ENCODE data around the gene PLGRKT. TPM values are rescaled to one million over a fixed set of nuclear protein-coding genes. Genes with fewer than 3 reads are reported as not detected.

The PLGRKT gene
- total RNA-seq, 1 experiment from 2014 or later = 15.1 TPM

DNA sequence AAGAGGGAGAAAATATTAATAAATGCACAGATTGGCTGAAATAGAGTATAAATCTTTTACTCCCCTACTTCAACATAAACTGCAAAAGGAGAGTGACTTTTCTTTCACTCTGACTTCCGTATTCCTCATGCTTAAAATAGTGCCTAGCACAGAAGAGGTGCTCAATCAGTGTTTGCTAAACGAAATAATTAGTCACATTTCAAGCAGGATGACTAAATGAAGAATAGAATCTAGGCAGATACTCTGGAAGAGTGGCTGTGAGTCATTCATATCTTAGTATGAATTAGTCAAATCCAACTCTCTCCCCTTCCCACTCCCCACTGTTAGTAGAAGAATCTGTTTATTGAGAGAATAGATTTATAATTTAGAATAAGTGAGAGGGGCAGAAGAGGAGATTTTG, 17.5 kb upstream of the PLGRKT start:
- intact Hi-C loops (cut with micrococcal nuclease; ENCODE audit: unreplicated experiment) = no loop called here
- peaks cover 5% of the 10 kb centered on the region for H3K36me3 Mint-ChIP-seq (ENCODE audit: insufficient read depth, unreplicated experiment)
- TF ChIP-seq, protein P1, sequence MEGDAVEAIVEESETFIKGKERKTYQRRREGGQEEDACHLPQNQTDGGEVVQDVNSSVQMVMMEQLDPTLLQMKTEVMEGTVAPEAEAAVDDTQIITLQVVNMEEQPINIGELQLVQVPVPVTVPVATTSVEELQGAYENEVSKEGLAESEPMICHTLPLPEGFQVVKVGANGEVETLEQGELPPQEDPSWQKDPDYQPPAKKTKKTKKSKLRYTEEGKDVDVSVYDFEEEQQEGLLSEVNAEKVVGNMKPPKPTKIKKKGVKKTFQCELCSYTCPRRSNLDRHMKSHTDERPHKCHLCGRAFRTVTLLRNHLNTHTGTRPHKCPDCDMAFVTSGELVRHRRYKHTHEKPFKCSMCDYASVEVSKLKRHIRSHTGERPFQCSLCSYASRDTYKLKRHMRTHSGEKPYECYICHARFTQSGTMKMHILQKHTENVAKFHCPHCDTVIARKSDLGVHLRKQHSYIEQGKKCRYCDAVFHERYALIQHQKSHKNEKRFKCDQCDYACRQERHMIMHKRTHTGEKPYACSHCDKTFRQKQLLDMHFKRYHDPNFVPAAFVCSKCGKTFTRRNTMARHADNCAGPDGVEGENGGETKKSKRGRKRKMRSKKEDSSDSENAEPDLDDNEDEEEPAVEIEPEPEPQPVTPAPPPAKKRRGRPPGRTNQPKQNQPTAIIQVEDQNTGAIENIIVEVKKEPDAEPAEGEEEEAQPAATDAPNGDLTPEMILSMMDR (IDR thresholded peaks at IDR 0.05; ENCODE audit: unreplicated experiment) = no peak
- peaks cover 10% of the 10 kb centered on the region for H3K4me1 Mint-ChIP-seq (ENCODE audit: low read depth, unreplicated experiment)
- no peaks in the 10 kb centered on the region for H3K9me3 Mint-ChIP-seq (ENCODE audit: low read depth, unreplicated experiment)
- H3K27me3 Mint-ChIP-seq (ENCODE audit: unreplicated experiment) = no peaks in the 10 kb centered on the region
- H3K4me3 Mint-ChIP-seq (ENCODE audit: low read depth, unreplicated experiment) = no peak overlapping the region
- BruUV-seq (replicated peaks) = no TSS peak
- no peak overlapping the region for H3K27ac Mint-ChIP-seq (ENCODE audit: unreplicated experiment)
- CTCF ChIA-PET = no interaction called here
- DNase-seq = no peak

DNA sequence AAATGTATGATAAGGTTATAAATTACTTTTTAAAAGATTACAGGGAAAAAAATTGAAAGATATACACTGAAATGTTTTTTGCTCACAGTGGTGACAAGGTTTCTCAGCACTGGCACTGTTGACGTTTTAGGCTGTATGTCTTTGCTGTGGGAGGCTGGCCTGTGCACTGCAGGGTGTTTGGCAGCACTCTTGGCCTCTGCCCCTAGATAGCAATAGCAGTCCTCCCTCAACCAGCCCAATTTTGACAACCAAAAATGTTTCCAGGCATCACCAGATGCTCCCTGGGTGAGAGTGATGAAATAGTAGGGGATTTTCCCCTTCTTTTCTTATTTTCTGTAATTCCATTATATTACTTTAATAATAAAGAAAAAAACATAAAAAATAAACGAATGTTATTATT, 15.9 kb upstream of the PLGRKT start:
- Mint-ChIP-seq H3K4me3 (ENCODE audit: low read depth, unreplicated experiment) (no peak overlapping the region), H3K9me3 (ENCODE audit: low read depth, unreplicated experiment) (no peaks in the 10 kb centered on the region), H3K27me3 (ENCODE audit: unreplicated experiment) (no peaks in the 10 kb centered on the region), H3K36me3 (ENCODE audit: insufficient read depth, unreplicated experiment) (peaks cover 7% of the 10 kb centered on the region), H3K4me1 (ENCODE audit: low read depth, unreplicated experiment) (peaks cover 16% of the 10 kb centered on the region), H3K27ac (ENCODE audit: unreplicated experiment) (no peak overlapping the region)
- TF ChIP-seq, protein P1 (IDR thresholded peaks at IDR 0.05; ENCODE audit: unreplicated experiment) = no peak
- CTCF ChIA-PET = no interaction called here
- intact Hi-C loops (cut with micrococcal nuclease; ENCODE audit: unreplicated experiment) = loop anchor here (5.0 kb wide), 1 partner anchor 264 kb away; no protein-coding TSS in a partner anchor
- BruUV-seq (replicated peaks) = no TSS peak
- DNase-seq = no peak

DNA sequence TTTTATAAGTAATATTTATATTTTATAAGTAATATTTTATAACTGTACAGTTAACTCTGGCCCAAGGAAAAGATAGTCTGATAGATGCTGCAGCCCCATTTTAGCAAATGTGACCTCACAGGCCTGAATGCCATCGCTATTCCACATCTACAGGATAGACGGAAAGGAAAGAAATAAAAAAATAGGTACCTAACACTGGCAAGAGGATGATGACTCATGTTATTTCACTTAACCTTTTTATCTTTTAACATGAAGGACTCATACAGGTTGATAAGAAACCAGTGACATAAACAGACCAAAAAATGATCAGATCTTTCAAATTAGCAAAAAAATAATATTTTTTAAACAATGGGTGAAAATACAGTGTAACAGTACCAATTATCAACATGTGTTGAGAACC, 15.3 kb upstream of the PLGRKT start:
- intact Hi-C loops (cut with micrococcal nuclease; ENCODE audit: unreplicated experiment) = loop anchor here (5.0 kb wide), 1 partner anchor 264 kb away; no protein-coding TSS in a partner anchor
- Mint-ChIP-seq H3K27ac (ENCODE audit: unreplicated experiment) (no peak overlapping the region), H3K9me3 (ENCODE audit: low read depth, unreplicated experiment) (no peaks in the 10 kb centered on the region), H3K4me1 (ENCODE audit: low read depth, unreplicated experiment) (peaks cover 23% of the 10 kb centered on the region), H3K27me3 (ENCODE audit: unreplicated experiment) (no peaks in the 10 kb centered on the region), H3K36me3 (ENCODE audit: insufficient read depth, unreplicated experiment) (peaks cover 7% of the 10 kb centered on the region), H3K4me3 (ENCODE audit: low read depth, unreplicated experiment) (no peak overlapping the region)
- no TSS peak for BruUV-seq (replicated peaks)
- DNase-seq = no peak
- CTCF ChIA-PET = no interaction called here
- TF ChIP-seq, protein P1 (IDR thresholded peaks at IDR 0.05; ENCODE audit: unreplicated experiment) = no peak

DNA sequence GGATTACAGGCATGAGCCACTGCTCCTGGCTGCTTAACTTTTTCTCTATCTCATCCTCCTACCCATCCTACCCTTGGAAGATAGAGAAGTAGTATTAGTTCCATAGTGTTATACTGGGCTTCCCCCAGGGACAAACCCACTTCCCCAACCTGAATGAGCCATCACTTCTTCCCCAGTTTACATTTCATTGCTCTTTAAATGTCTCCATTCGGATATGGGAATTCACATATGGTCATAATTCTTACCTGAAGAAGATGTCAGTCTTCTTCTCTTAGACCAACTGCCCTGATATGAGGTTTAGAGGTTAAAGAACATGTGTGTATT, 14.5 kb upstream of the PLGRKT start:
- Mint-ChIP-seq H3K4me1 (ENCODE audit: low read depth, unreplicated experiment) (peaks cover 31% of the 10 kb centered on the region), H3K4me3 (ENCODE audit: low read depth, unreplicated experiment) (no peak overlapping the region), H3K36me3 (ENCODE audit: insufficient read depth, unreplicated experiment) (peaks cover 7% of the 10 kb centered on the region), H3K27me3 (ENCODE audit: unreplicated experiment) (no peaks in the 10 kb centered on the region), H3K27ac (ENCODE audit: unreplicated experiment) (no peak overlapping the region), H3K9me3 (ENCODE audit: low read depth, unreplicated experiment) (no peaks in the 10 kb centered on the region)
- CTCF ChIA-PET = no interaction called here
- no TSS peak for BruUV-seq (replicated peaks)
- no peak for DNase-seq
- intact Hi-C loops (cut with micrococcal nuclease; ENCODE audit: unreplicated experiment) = loop anchor here (5.0 kb wide), 1 partner anchor 265 kb away; no protein-coding TSS in a partner anchor
- TF ChIP-seq, protein P1 (IDR thresholded peaks at IDR 0.05; ENCODE audit: unreplicated experiment) = no peak
